OCI-LY1 (cell line): Measurements from ENCODE around the gene SAMD11.

Source experiments
- EZH2 ChIP-seq: fragments of 200-600 bp; sonication (generic), shearing (Covaris generic); IDR thresholded peaks from 2 replicates; pipeline ENCODE4 v1.8.0; 2017; ENCODE audit warnings: borderline replicate concordance, mixed run types, mild to moderate bottlenecking, antibody characterized with exemption, low read length, moderate library complexity, mixed read lengths
- TF ChIP-seq, protein P1 (sequence below): fragments of 200-600 bp; sonication (generic), shearing (Covaris generic); IDR thresholded peaks from 2 replicates; pipeline ENCODE4 v1.5.1; 2017; ENCODE audit warnings: mild to moderate bottlenecking, antibody characterized with exemption, low read length, moderate library complexity, mixed read lengths

DNA sequence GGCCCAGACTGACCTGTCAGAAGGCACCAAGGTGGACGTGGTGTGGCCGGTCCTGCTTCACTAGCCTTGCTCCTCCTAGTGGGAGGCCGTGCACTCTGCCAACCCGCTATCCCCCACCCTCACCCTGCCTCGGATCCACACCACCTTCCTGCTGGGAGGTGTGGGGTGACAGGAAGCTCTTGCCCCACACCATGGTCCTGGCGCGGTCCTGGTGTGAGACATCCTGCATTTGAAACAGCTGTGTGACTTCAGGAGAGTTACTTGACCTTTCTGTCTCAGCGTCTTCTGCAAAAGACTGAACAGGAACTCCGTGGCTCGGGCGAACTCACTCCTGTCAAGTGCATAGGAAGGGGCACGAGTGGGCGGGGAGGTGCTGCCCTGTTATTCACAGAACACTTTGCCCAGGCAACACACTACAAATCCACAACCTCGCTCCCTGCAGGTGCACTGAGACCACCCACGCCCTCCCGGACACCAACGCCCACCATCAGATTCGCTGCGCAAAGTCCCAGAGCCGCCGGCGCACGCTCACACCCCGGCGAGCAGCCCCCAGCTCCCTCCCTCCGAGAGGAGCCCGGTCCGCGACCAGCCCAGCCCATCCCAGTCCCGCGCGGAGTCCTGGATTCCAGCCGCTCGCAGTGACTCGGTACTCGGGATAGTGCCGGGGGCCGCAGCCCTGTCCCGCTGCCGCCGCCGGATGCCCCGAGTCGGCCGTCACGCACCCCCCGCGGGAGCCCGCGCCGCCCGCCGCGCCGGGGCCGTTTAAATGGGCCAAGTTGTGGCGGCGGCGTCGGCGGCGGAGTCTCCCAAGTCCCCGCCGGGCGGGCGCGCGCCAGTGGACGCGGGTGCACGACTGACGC, at the start of gene SAMD11:
- TF ChIP-seq, protein P1, sequence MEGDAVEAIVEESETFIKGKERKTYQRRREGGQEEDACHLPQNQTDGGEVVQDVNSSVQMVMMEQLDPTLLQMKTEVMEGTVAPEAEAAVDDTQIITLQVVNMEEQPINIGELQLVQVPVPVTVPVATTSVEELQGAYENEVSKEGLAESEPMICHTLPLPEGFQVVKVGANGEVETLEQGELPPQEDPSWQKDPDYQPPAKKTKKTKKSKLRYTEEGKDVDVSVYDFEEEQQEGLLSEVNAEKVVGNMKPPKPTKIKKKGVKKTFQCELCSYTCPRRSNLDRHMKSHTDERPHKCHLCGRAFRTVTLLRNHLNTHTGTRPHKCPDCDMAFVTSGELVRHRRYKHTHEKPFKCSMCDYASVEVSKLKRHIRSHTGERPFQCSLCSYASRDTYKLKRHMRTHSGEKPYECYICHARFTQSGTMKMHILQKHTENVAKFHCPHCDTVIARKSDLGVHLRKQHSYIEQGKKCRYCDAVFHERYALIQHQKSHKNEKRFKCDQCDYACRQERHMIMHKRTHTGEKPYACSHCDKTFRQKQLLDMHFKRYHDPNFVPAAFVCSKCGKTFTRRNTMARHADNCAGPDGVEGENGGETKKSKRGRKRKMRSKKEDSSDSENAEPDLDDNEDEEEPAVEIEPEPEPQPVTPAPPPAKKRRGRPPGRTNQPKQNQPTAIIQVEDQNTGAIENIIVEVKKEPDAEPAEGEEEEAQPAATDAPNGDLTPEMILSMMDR: no peak
- TF ChIP-seq EZH2: no peak
